Left lung (tissue), 10 donors: ENCODE results near the gene PNMA8C. TPM values are rescaled to one million over a fixed set of nuclear protein-coding genes. Genes with fewer than 3 reads are reported as not detected.
A peak's percentile ranks its signal among the peaks of the same experiment; 100 is the strongest.

Experiments
- ATAC-seq: fragments of 200-7000 bp; cut with Tn5 transposase; one replicate; pipeline ENCODE4 v1.9.1; 2020; ENCODE audit warnings: moderate library complexity
- DNase-seq, 4 donors: peaks; one replicate each; pipeline ENCODE4 v3.0.0-alpha.2; 2013 to 2020
- H3K27ac ChIP-seq, 2 donors: fragments of 200-600 bp; sonication (generic) in 1 of 2; one replicate each; pipeline versions ENCODE4 v1.5.0 to v1.8.0; 2020 to 2021
- H3K27me3 ChIP-seq, 2 donors: fragments of 200-600 bp; sonication (generic) in 1 of 2; one replicate each; pipeline versions ENCODE4 v1.5.0 to v1.8.0; 2020 to 2021
- H3K36me3 ChIP-seq, 2 donors: fragments of 200-600 bp; sonication (generic) in 1 of 2; one replicate each; pipeline versions ENCODE4 v1.5.0 to v1.8.0; 2020 to 2021
- H3K4me1 ChIP-seq, 2 donors: fragments of 200-600 bp; one replicate each; pipeline ENCODE4 v1.8.0; 2021
- H3K4me3 ChIP-seq, 2 donors: fragments of 200-600 bp; sonication (generic) in 1 of 2; one replicate each; pipeline versions ENCODE4 v1.5.0 to v1.8.0; 2020 to 2021; ENCODE audit warnings: mild to moderate bottlenecking in 1 of 2
- H3K9me3 ChIP-seq, 2 donors: fragments of 200-600 bp; sonication (generic) in 1 of 2; one replicate each; pipeline versions ENCODE4 v1.5.0 to v1.8.0; 2020 to 2021
- CTCF ChIP-seq, 2 donors: fragments of 200-600 bp; sonication (generic) in 1 of 2; IDR thresholded peaks; one replicate each; pipeline versions ENCODE4 v1.5.0 to v1.8.0; 2021; ENCODE audit warnings: antibody characterized with exemption in 2 of 2
- intact Hi-C, 2 donors: fragments of 100-400 bp; cut with DNase I; formaldehyde crosslinking; loops; one replicate each; pipeline versions ENCODE4 v1.11.2 to v1.14.2; 2022
- polyA plus RNA-seq, 6 donors: library from polyadenylated mRNA; unstranded; fragments of 120-200 nt; gene quantifications; one replicate each; pipeline ENCODE4 v1.2.1, GENCODE V29; 2013; ENCODE audit not compliant: insufficient read length in 6 of 6
- total RNA-seq, 2 donors: library from RNA; stranded (reverse); fragmentation: NEBNext Ultra II Directional; extraction: Animal tissue kit (Norgen Biotek cat#: 25700); gene quantifications; one replicate each; pipeline ENCODE4 v1.2.1, GENCODE V29; 2021
- donor health status: DM: no; HTN: yes; CAD: no.
- donor health status: DM: no; HTN: no; CAD: no.

PNMA8C gene
- total and polyA plus RNA-seq, 8 donors, result 0.09 to 1.5 (median 0.38) TPM

- no peak for TF ChIP-seq CTCF (IDR thresholded peaks at IDR 0.05)
- no peak overlapping the region for H3K4me3 ChIP-seq
- intact Hi-C loops, result no loop called here
- no peaks in the 10 kb centered on the region for H3K36me3 ChIP-seq
- H3K27me3 ChIP-seq, result peaks cover 0 to 29% of the 10 kb centered on the region in 2 donors
- peak overlapping the region in 1 of 2 donors; percentile 19 for H3K27ac ChIP-seq
- peaks cover 0 to 4% of the 10 kb centered on the region in 2 donors for H3K4me1 ChIP-seq
- DNase-seq (peak in 1 of 4 donors; percentile 56), ATAC-seq (no peak)
- H3K9me3 ChIP-seq, result no peaks in the 10 kb centered on the region
Observed at GRCh38 chr19:46466536-46467196, 37.9 kb upstream of the PNMA8C start.

- Histone ChIP-seq H3K27ac (no peak overlapping the region), H3K27me3 (peaks cover 0 to 16% of the 10 kb centered on the region in 2 donors), H3K4me3 (no peak overlapping the region), H3K36me3 (no peaks in the 10 kb centered on the region), H3K9me3 (no peaks in the 10 kb centered on the region), H3K4me1 (no peaks in the 10 kb centered on the region)
- no peak for ATAC-seq
- intact Hi-C loops, result no loop called here
- no peak for DNase-seq
- no peak for TF ChIP-seq CTCF (IDR thresholded peaks at IDR 0.05)
Observed at GRCh38 chr19:46463516-46463915, 34.8 kb upstream of the PNMA8C start.

- H3K4me3 ChIP-seq, result no peak overlapping the region
- intact Hi-C loops, result no loop called here
Observed at GRCh38 chr19:46461537-46461936, 32.8 kb upstream of the PNMA8C start.

GRCh38 chr19:46460981-46461380 is 32.2 kb upstream of the PNMA8C start:
- TF ChIP-seq CTCF (IDR thresholded peaks at IDR 0.05), result no peak
- no peak overlapping the region for H3K27ac ChIP-seq
- H3K9me3 ChIP-seq, result no peaks in the 10 kb centered on the region
- no peak for DNase-seq
- H3K27me3 ChIP-seq, result peaks cover 0 to 28% of the 10 kb centered on the region in 2 donors
- H3K36me3 ChIP-seq, result no peaks in the 10 kb centered on the region
- no peak overlapping the region for H3K4me3 ChIP-seq
- intact Hi-C loops, result no loop called here
- H3K4me1 ChIP-seq, result no peaks in the 10 kb centered on the region
- no peak for ATAC-seq

More at GRCh38 chr19:46461537-46461936, 32.8 kb upstream of the PNMA8C start:
- H3K4me1 ChIP-seq, result no peaks in the 10 kb centered on the region
- ATAC-seq, result no peak
- H3K27me3 ChIP-seq, result peaks cover 0 to 24% of the 10 kb centered on the region in 2 donors
- H3K9me3 ChIP-seq, result no peaks in the 10 kb centered on the region
- H3K36me3 ChIP-seq, result no peaks in the 10 kb centered on the region
- DNase-seq, result no peak
- TF ChIP-seq CTCF (IDR thresholded peaks at IDR 0.05), result no peak
- H3K27ac ChIP-seq, result no peak overlapping the region

- no peaks in the 10 kb centered on the region for H3K9me3 ChIP-seq
Observed at GRCh38 chr19:46460055-46460454, 31.3 kb upstream of the PNMA8C start.

More at GRCh38 chr19:46460055-46460454, 31.3 kb upstream of the PNMA8C start:
- Histone ChIP-seq H3K36me3 (no peaks in the 10 kb centered on the region), H3K27me3 (peaks cover 0 to 38% of the 10 kb centered on the region in 2 donors), H3K4me3 (no peak overlapping the region), H3K27ac (no peak overlapping the region), H3K4me1 (no peaks in the 10 kb centered on the region)
- no peak for ATAC-seq
- DNase-seq, result no peak
- TF ChIP-seq CTCF (IDR thresholded peaks at IDR 0.05), result no peak
- intact Hi-C loops, result no loop called here
